Measurements from ENCODE around the gene ASIC2. TPM values are rescaled to one million over a fixed set of nuclear protein-coding genes. Genes with fewer than 3 reads are reported as not detected.

The ASIC2 gene
- total and polyA plus RNA-seq, 2 donors (not counting 3 experiments of a cell fraction or from before 2014, with no cell fraction given) = not detected

DNA sequence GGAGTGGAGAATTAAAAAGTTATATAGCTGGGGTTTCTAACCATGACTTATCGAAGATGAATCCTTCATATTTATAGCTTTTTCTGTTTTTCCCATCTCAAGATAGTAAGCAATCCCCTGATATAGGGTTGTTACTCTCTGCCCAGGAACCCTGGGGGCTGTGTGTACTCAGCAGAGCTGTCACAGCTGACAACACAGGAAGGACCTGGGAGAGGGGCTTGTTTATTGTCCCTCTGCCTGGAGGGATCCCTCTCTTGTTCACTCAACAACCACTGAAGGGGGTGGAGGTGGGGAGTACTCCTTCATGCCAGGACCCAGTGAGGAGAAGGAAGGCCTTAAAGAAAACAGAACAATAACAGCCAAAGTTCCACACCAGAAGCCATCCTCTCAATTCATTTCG, 19.8 kb downstream of the ASIC2 start:
- POLR2A ChIA-PET = no interaction called here
- no peak for DNase-seq (ENCODE audit: low read depth, low spot score)

More for the DNA sequence above, 19.8 kb downstream of the ASIC2 start:
- Histone ChIP-seq H3K9me3 (replicated peaks; ENCODE audit: control insufficient read depth, insufficient read depth, low read length) (no peaks in the 10 kb centered on the region), H3K4me1 (ENCODE audit: control insufficient read depth, extremely low read depth, insufficient read depth, low read length) (no peaks in the 10 kb centered on the region), H3K4me2 (ENCODE audit: insufficient read depth, low read length) (no peak overlapping the region), H3K79me2 (ENCODE audit: control insufficient read depth, insufficient read depth, low read length) (no peaks in the 10 kb centered on the region), H3K9ac (replicated peaks; ENCODE audit: extremely low read depth, insufficient read depth, low read length) (no peak overlapping the region), H2AFZ (ENCODE audit: low read depth, low read length) (no peak overlapping the region), H3K27ac (ENCODE audit: insufficient read depth, low read depth, low read length) (no peak overlapping the region), H3K36me3 (ENCODE audit: control insufficient read depth in 2 of 2, extremely low read depth in 1 of 2, insufficient read depth in 2 of 2, low read length in 2 of 2) (no peaks in the 10 kb centered on the region), H3K9me1 (replicated peaks; ENCODE audit: control insufficient read depth, extremely low read depth, insufficient read depth, low read length) (no peaks in the 10 kb centered on the region), H4K20me1 (replicated peaks; ENCODE audit: control insufficient read depth, extremely low read depth, insufficient read depth, low read length) (no peaks in the 10 kb centered on the region), H3K27me3 (ENCODE audit: control insufficient read depth in 2 of 2, insufficient read depth in 2 of 2, low read length in 2 of 2) (no peaks in the 10 kb centered on the region), H3K4me3 (replicated peaks in 1 of 3; ENCODE audit: insufficient read depth in 1 of 3, low read depth in 1 of 3, low read length in 3 of 3) (no peak overlapping the region)
- CTCF ChIA-PET = interaction anchor here (1.0 kb wide), 1 partner anchor 13 kb away, joined by 3 read pairs; no protein-coding TSS in a partner anchor
- TF ChIP-seq EZH2 (IDR thresholded peaks at IDR 0.05; ENCODE audit: borderline replicate concordance, low read depth, low read length, severe bottlenecking) (no peak), POLR2AphosphoS5 (IDR thresholded peaks at IDR 0.05; ENCODE audit: insufficient read depth, low read depth, low read length) (no peak), FOS (IDR thresholded peaks at IDR 0.05; ENCODE audit: borderline replicate concordance, insufficient read depth, low read length) (no peak), GATA2 (IDR thresholded peaks at IDR 0.05; ENCODE audit: insufficient read depth, insufficient read length, low read depth, low read length) (no peak), POLR2A (IDR thresholded peaks at IDR 0.05; ENCODE audit: low read depth, low read length) (no peak), JUN (IDR thresholded peaks at IDR 0.05; ENCODE audit: borderline replicate concordance, insufficient read depth, insufficient read length, low read depth) (no peak), MYC (IDR thresholded peaks at IDR 0.05; ENCODE audit: low read depth, low read length) (no peak)
- TF ChIP-seq, protein P1, sequence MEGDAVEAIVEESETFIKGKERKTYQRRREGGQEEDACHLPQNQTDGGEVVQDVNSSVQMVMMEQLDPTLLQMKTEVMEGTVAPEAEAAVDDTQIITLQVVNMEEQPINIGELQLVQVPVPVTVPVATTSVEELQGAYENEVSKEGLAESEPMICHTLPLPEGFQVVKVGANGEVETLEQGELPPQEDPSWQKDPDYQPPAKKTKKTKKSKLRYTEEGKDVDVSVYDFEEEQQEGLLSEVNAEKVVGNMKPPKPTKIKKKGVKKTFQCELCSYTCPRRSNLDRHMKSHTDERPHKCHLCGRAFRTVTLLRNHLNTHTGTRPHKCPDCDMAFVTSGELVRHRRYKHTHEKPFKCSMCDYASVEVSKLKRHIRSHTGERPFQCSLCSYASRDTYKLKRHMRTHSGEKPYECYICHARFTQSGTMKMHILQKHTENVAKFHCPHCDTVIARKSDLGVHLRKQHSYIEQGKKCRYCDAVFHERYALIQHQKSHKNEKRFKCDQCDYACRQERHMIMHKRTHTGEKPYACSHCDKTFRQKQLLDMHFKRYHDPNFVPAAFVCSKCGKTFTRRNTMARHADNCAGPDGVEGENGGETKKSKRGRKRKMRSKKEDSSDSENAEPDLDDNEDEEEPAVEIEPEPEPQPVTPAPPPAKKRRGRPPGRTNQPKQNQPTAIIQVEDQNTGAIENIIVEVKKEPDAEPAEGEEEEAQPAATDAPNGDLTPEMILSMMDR (IDR thresholded peaks at IDR 0.05; ENCODE audit: extremely low read depth in 1 of 2, insufficient read depth in 1 of 2, low read depth in 1 of 2, low read length in 2 of 2) = no peak
- TF ChIP-seq, protein P2, sequence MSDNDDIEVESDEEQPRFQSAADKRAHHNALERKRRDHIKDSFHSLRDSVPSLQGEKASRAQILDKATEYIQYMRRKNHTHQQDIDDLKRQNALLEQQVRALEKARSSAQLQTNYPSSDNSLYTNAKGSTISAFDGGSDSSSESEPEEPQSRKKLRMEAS (IDR thresholded peaks at IDR 0.05; ENCODE audit: insufficient read depth, insufficient read length) = no peak
- intact Hi-C loops (cut with micrococcal nuclease) = no loop called here
- FAIRE-seq = no peak
- dilution Hi-C loops (cut with MboI; ENCODE audit: extremely low pct_ligation_motif_present, low sequenced_read_pairs) = no loop called here
- no TSS peak for BruUV-seq (replicated peaks)

All from endothelial cell of umbilical vein (primary cell).